ENCODE data around the gene GRIK4. TPM values are rescaled to one million over a fixed set of nuclear protein-coding genes. Genes with fewer than 3 reads are reported as not detected.

GRIK4 gene
- total RNA-seq, 1 donor from 2014 or later: 2.2 TPM

- Mint-ChIP-seq H3K9me3 (ENCODE audit: unreplicated experiment) (peaks cover 6% of the 10 kb centered on the region), H3K36me3 (ENCODE audit: low read depth, unreplicated experiment) (peaks cover 10% of the 10 kb centered on the region), H3K27me3 (ENCODE audit: low read depth, unreplicated experiment) (peaks cover 11% of the 10 kb centered on the region), H3K4me1 (ENCODE audit: low read depth, unreplicated experiment) (no peaks in the 10 kb centered on the region), H3K4me3 (ENCODE audit: unreplicated experiment) (no peak overlapping the region), H3K27ac (ENCODE audit: unreplicated experiment) (no peak overlapping the region)
- Histone ChIP-seq H3K4me1 (ENCODE audit: insufficient read depth, low read length) (no peaks in the 10 kb centered on the region), H2AFZ (ENCODE audit: low read depth, low read length) (no peak overlapping the region), H3K9ac (ENCODE audit: low read length) (no peak overlapping the region), H3K27ac (ENCODE audit: low read depth, low read length) (no peak overlapping the region), H3K27me3 (ENCODE audit: insufficient read depth, low read length) (peaks cover 4% of the 10 kb centered on the region), H3K4me3 (ENCODE audit: insufficient read depth, low read depth, low read length) (no peak overlapping the region), H4K20me1 (ENCODE audit: insufficient read depth, low read length) (no peaks in the 10 kb centered on the region), H3K36me3 (ENCODE audit: insufficient read depth, low read length) (no peaks in the 10 kb centered on the region), H3K4me2 (ENCODE audit: low read length) (no peak overlapping the region), H3K79me2 (ENCODE audit: insufficient read depth, low read length) (no peaks in the 10 kb centered on the region), H3K9me3 (ENCODE audit: insufficient read depth, low read depth, low read length) (peaks cover 12% of the 10 kb centered on the region)
- TF ChIP-seq CTCF (IDR thresholded peaks at IDR 0.05; ENCODE audit: insufficient read depth, low read depth, low read length): no peak
- TF ChIP-seq EZH2 (IDR thresholded peaks at IDR 0.05; ENCODE audit: insufficient read depth, low read length): no peak
- FAIRE-seq: no peak
- no peak for DNase-seq (ENCODE audit: low read depth)
These were observed 431.2 kb downstream of the GRIK4 start for GRCh38 chr11:120942701-120943100.

GRCh38 chr11:120945042-120945441 is 433.5 kb downstream of the GRIK4 start:
- H2AFZ ChIP-seq (ENCODE audit: low read depth, low read length): no peak overlapping the region
- no peaks in the 10 kb centered on the region for H4K20me1 ChIP-seq (ENCODE audit: insufficient read depth, low read length)
- H3K4me3 Mint-ChIP-seq (ENCODE audit: unreplicated experiment): no peak overlapping the region
- H3K27ac ChIP-seq (ENCODE audit: low read depth, low read length): no peak overlapping the region
- H3K4me1 ChIP-seq (ENCODE audit: insufficient read depth, low read length): no peaks in the 10 kb centered on the region
- no peak overlapping the region for H3K4me3 ChIP-seq (ENCODE audit: insufficient read depth, low read depth, low read length)
- no peak overlapping the region for H3K9ac ChIP-seq (ENCODE audit: low read length)
- no peak overlapping the region for H3K27ac Mint-ChIP-seq (ENCODE audit: unreplicated experiment)
- peaks cover 20% of the 10 kb centered on the region for H3K27me3 Mint-ChIP-seq (ENCODE audit: low read depth, unreplicated experiment)
- H3K36me3 ChIP-seq (ENCODE audit: insufficient read depth, low read length): no peaks in the 10 kb centered on the region
- no peaks in the 10 kb centered on the region for H3K4me1 Mint-ChIP-seq (ENCODE audit: low read depth, unreplicated experiment)
- no peak for DNase-seq (ENCODE audit: low read depth)
- FAIRE-seq: no peak
- TF ChIP-seq EZH2 (IDR thresholded peaks at IDR 0.05; ENCODE audit: insufficient read depth, low read length): no peak
- no peak for TF ChIP-seq CTCF (IDR thresholded peaks at IDR 0.05; ENCODE audit: insufficient read depth, low read depth, low read length)
- peaks cover 12% of the 10 kb centered on the region for H3K9me3 ChIP-seq (ENCODE audit: insufficient read depth, low read depth, low read length)
- H3K79me2 ChIP-seq (ENCODE audit: insufficient read depth, low read length): no peaks in the 10 kb centered on the region
- H3K36me3 Mint-ChIP-seq (ENCODE audit: low read depth, unreplicated experiment): peaks cover 8% of the 10 kb centered on the region
- H3K9me3 Mint-ChIP-seq (ENCODE audit: unreplicated experiment): peaks cover 6% of the 10 kb centered on the region
- no peak overlapping the region for H3K4me2 ChIP-seq (ENCODE audit: low read length)
- H3K27me3 ChIP-seq (ENCODE audit: insufficient read depth, low read length): peaks cover 9% of the 10 kb centered on the region

GRCh38 chr11:120950880-120951279 is 439.3 kb downstream of the GRIK4 start:
- Histone ChIP-seq H2AFZ (ENCODE audit: low read depth, low read length) (no peak overlapping the region), H3K4me1 (ENCODE audit: insufficient read depth, low read length) (no peaks in the 10 kb centered on the region), H3K27ac (ENCODE audit: low read depth, low read length) (no peak overlapping the region), H3K36me3 (ENCODE audit: insufficient read depth, low read length) (no peaks in the 10 kb centered on the region), H3K9ac (ENCODE audit: low read length) (no peak overlapping the region), H3K4me3 (ENCODE audit: insufficient read depth, low read depth, low read length) (no peak overlapping the region), H3K79me2 (ENCODE audit: insufficient read depth, low read length) (no peaks in the 10 kb centered on the region), H3K9me3 (ENCODE audit: insufficient read depth, low read depth, low read length) (no peaks in the 10 kb centered on the region), H4K20me1 (ENCODE audit: insufficient read depth, low read length) (no peaks in the 10 kb centered on the region), H3K27me3 (ENCODE audit: insufficient read depth, low read length) (peaks cover 24% of the 10 kb centered on the region), H3K4me2 (ENCODE audit: low read length) (no peak overlapping the region)
- H3K27ac Mint-ChIP-seq (ENCODE audit: unreplicated experiment): no peak overlapping the region
- FAIRE-seq: no peak
- peaks cover 35% of the 10 kb centered on the region for H3K27me3 Mint-ChIP-seq (ENCODE audit: low read depth, unreplicated experiment)
- H3K4me1 Mint-ChIP-seq (ENCODE audit: low read depth, unreplicated experiment): peaks cover 3% of the 10 kb centered on the region
- no peaks in the 10 kb centered on the region for H3K9me3 Mint-ChIP-seq (ENCODE audit: unreplicated experiment)
- no peak for TF ChIP-seq EZH2 (IDR thresholded peaks at IDR 0.05; ENCODE audit: insufficient read depth, low read length)
- H3K36me3 Mint-ChIP-seq (ENCODE audit: low read depth, unreplicated experiment): no peaks in the 10 kb centered on the region
- no peak for DNase-seq (ENCODE audit: low read depth)
- no peak overlapping the region for H3K4me3 Mint-ChIP-seq (ENCODE audit: unreplicated experiment)
